HepG2 (cell line): ENCODE data around the gene CMPK2. TPM values are rescaled to one million over a fixed set of nuclear protein-coding genes. Genes with fewer than 3 reads are reported as not detected.

Experiments
- ATAC-seq: fragments of 200-7000 bp; cut with Tn5 transposase; 3 replicates; pipeline ENCODE4 v1.9.1; 2020; ENCODE audit warnings: mild to moderate bottlenecking, moderate library complexity
- BruUV-seq: library from RNA; stranded (reverse); fragments of 400-500 nt; replicated peaks from 2 replicates; lab custom pipeline; 2021; lab: Mats Ljungman, UMichigan
- CTCF ChIA-PET: fragments of 300-600 bp; formaldehyde crosslinking; extraction: SDS; loops from one replicate; lab custom pipeline; 2021; ENCODE audit warnings: low total read pairs, inconsistent platforms, low intra/inter-chr PET ratio; lab: Yijun Ruan, JAX
- POLR2A ChIA-PET: fragments of 350-600 bp; sonication (Branson Sonifier 250); formaldehyde crosslinking; loops from one replicate; lab custom pipeline; 2020; ENCODE audit warnings: antibody characterized with exemption, inconsistent platforms; lab: Yijun Ruan, JAX
- DNase-seq: peaks from one replicate; pipeline ENCODE4 v3.0.0-alpha.2; 2015; ENCODE audit warnings: low spot score
- FAIRE-seq: peaks from 3 replicates; lab custom pipeline; 2011; peaks lifted over from hg19 to GRCh38; lab: Jason Lieb, UNC
- H2AFZ ChIP-seq: one replicate; pipeline ENCODE4 v1.6.1; 2011; ENCODE audit warnings: low read length, inconsistent platforms
- H3K27ac ChIP-seq: fragments of 300-600 bp; 3 replicates; pipeline ENCODE4 v1.8.0; 2011; ENCODE audit warnings: mixed run types, mild to moderate bottlenecking, mixed read lengths, low read length, inconsistent platforms; ENCODE audit not compliant: insufficient read depth; ENCODE audit errors: extremely low read length
- H3K27me3 ChIP-seq, 2 experiments: fragments of 200-600 bp in 1 of 2; 2 replicates in 1 of 2; 3 replicates in 1 of 2; pipeline versions ENCODE4 v1.6.0 to v1.8.0; 2011; ENCODE audit warnings: low read length in 2 of 2, mild to moderate bottlenecking in 2 of 2, moderate library complexity in 2 of 2, inconsistent platforms in 1 of 2; ENCODE audit not compliant: insufficient read depth in 2 of 2, control insufficient read depth in 1 of 2
- H3K36me3 ChIP-seq, 2 experiments: fragments of 200-600 bp in 1 of 2; replicated peaks in 1 of 2; 2 replicates in 1 of 2; 3 replicates in 1 of 2; pipeline versions ENCODE4 v1.5.1 to v1.8.0; 2011; ENCODE audit warnings: low read length in 2 of 2, inconsistent platforms in 1 of 2; ENCODE audit not compliant: insufficient read depth in 2 of 2, control insufficient read depth in 1 of 2
- H3K4me1 ChIP-seq: 2 replicates; pipeline ENCODE4 v1.5.1; 2012; ENCODE audit warnings: low read length, inconsistent platforms; ENCODE audit not compliant: insufficient read depth
- H3K4me2 ChIP-seq: 2 replicates; pipeline ENCODE4 v1.6.0; 2011; ENCODE audit warnings: low read depth, low read length, inconsistent platforms
- H3K4me3 ChIP-seq, 3 experiments: fragments of 200-600 bp in 1 of 3; sonication (generic), shearing (Covaris generic) in 1 of 3; replicated peaks in 1 of 3; 2 replicates each; pipeline ENCODE4 v1.5.1; 2011 to 2016; ENCODE audit warnings: low read length in 3 of 3, inconsistent platforms in 2 of 3, low read depth in 2 of 3, mild to moderate bottlenecking in 2 of 3, control low read depth in 1 of 3, mixed read lengths in 1 of 3; ENCODE audit not compliant: insufficient read depth in 1 of 3
- H3K79me2 ChIP-seq: one replicate; pipeline ENCODE4 v1.6.1; 2011; ENCODE audit warnings: low read length, inconsistent platforms; ENCODE audit not compliant: insufficient read depth
- H3K9ac ChIP-seq: 2 replicates; pipeline ENCODE4 v1.6.0; 2011; ENCODE audit warnings: mild to moderate bottlenecking, low read depth, low read length, inconsistent platforms; ENCODE audit not compliant: insufficient read depth
- H3K9me3 ChIP-seq: 2 replicates; pipeline ENCODE4 v1.5.1; 2012; ENCODE audit warnings: mild to moderate bottlenecking, low read length
- H4K20me1 ChIP-seq: 2 replicates; pipeline ENCODE4 v1.6.0; 2011; ENCODE audit warnings: inconsistent platforms, mild to moderate bottlenecking, low read length, moderate library complexity; ENCODE audit not compliant: insufficient read depth
- ATF1 ChIP-seq: IDR thresholded peaks from 2 replicates; pipeline ENCODE4 v1.6.1; 2016; ENCODE audit warnings: mild to moderate bottlenecking, control low read depth
- EEA1 ChIP-seq: sonication (generic); formaldehyde crosslinking; IDR thresholded peaks from 2 replicates; pipeline ENCODE4 v1.5.1; 2020; ENCODE audit warnings: mild to moderate bottlenecking, missing genetic modification reagents, borderline replicate concordance
- SOX5 ChIP-seq: IDR thresholded peaks from 2 replicates; pipeline ENCODE4 v1.6.1; 2016; ENCODE audit warnings: borderline replicate concordance
- ZNF292 ChIP-seq: sonication (generic); formaldehyde crosslinking; IDR thresholded peaks from 2 replicates; pipeline ENCODE4 v1.8.1; 2022; ENCODE audit warnings: mild to moderate bottlenecking, low read depth, missing genetic modification reagents, borderline replicate concordance
- ZNF543 ChIP-seq: sonication (generic); formaldehyde crosslinking; IDR thresholded peaks from 2 replicates; pipeline ENCODE4 v1.4.0; 2020; ENCODE audit warnings: mild to moderate bottlenecking, missing genetic modification reagents
- ZNF605 ChIP-seq: sonication (generic); formaldehyde crosslinking; IDR thresholded peaks from 2 replicates; pipeline ENCODE4 v1.8.0; 2022; ENCODE audit warnings: mild to moderate bottlenecking, missing genetic modification reagents
- WGBS: methylation state at CpG from one replicate; pipeline ENCODE4 v1.1.6; 2017; ENCODE audit warnings: low lambda C conversion rate; 5-methylcytosine and 5-hydroxymethylcytosine counted together
- in situ Hi-C: cut with HindIII; loops from 2 replicates; pipeline ENCODE4 v1.10.0; 2017; ENCODE audit warnings: low pct_unique_long_range_greater_than_20kb; ENCODE audit not compliant: extremely low pct_ligation_motif_present
- intact Hi-C: fragments of 100-400 bp; cut with micrococcal nuclease; formaldehyde crosslinking; loops from one replicate; pipeline ENCODE4 v1.10.0; 2022; ENCODE audit not compliant: unreplicated experiment
- polyA plus RNA-seq, 8 experiments: library from polyadenylated mRNA; depleted of rRNA in 3 of 8; stranded (reverse) in 7 of 8; unstranded in 1 of 8; fragments of >200 nt; fragmentation: Illumina TruSeq in 4 of 8; extraction: Trizol in 4 of 8; gene quantifications; 2 replicates each; pipeline versions ENCODE4 v1.2.1 to v1.2.3, GENCODE V29; 2011 to 2016; ENCODE audit warnings: low read depth in 4 of 8, missing spikeins in 1 of 8, mixed read lengths in 1 of 8; ENCODE audit not compliant: insufficient read depth in 1 of 8
- total RNA-seq, 5 experiments: library from RNA; depleted of rRNA; stranded (reverse); fragments of >200 nt; fragmentation: Illumina TruSeq; extraction: Trizol; gene quantifications; 2 replicates each; pipeline ENCODE4 v1.2.3, GENCODE V29; 2016; ENCODE audit warnings: low read depth in 1 of 5
- TF ChIP-seq, protein P1 (sequence below): sonication (generic); formaldehyde crosslinking; IDR thresholded peaks from 2 replicates; pipeline ENCODE4 v1.4.0; 2020; ENCODE audit warnings: missing genetic modification reagents, borderline replicate concordance
- TF ChIP-seq, protein P2 (sequence below): sonication (generic); formaldehyde crosslinking; IDR thresholded peaks from 2 replicates; pipeline ENCODE4 v1.4.0; 2020; ENCODE audit warnings: missing genetic modification reagents

The CMPK2 gene
- total and polyA plus RNA-seq, 2 of the 13 experiments (the other 11 are each of a cell fraction or from before 2014, with no cell fraction given): 0.04 to 1.0 TPM

DNA sequence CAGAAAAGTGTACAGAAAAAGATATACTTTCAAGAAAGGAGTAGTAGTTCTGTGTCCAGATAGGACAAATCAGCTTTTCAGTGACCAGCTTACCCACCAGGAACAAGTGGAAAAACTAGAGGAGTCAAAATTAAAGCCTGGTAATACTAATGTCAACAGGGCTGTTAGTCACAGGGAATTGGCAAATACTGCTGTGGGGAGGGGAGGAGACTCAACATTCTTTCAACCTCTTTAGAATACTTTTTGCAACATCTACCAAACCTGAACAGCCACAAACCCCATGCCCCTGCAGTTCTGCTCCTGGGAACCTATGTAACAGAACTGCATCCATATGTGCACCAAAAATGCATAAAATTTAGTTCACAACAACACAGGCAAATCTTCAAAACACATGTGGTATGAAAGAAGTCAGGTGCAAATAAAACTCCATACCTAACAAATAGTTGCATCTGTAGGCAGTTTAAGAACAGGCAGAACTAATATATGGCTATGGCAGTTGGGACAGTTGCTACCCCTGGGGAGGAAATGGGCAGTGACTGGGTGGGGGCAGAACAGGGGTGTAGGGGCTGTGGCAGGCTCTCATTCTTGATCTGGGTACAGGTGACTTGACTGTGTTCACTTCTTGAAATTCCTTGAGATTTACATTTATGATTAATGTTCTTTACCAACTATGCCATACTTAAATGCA, 9.7 kb downstream of the CMPK2 start (continued):
- TF ChIP-seq, protein P1, sequence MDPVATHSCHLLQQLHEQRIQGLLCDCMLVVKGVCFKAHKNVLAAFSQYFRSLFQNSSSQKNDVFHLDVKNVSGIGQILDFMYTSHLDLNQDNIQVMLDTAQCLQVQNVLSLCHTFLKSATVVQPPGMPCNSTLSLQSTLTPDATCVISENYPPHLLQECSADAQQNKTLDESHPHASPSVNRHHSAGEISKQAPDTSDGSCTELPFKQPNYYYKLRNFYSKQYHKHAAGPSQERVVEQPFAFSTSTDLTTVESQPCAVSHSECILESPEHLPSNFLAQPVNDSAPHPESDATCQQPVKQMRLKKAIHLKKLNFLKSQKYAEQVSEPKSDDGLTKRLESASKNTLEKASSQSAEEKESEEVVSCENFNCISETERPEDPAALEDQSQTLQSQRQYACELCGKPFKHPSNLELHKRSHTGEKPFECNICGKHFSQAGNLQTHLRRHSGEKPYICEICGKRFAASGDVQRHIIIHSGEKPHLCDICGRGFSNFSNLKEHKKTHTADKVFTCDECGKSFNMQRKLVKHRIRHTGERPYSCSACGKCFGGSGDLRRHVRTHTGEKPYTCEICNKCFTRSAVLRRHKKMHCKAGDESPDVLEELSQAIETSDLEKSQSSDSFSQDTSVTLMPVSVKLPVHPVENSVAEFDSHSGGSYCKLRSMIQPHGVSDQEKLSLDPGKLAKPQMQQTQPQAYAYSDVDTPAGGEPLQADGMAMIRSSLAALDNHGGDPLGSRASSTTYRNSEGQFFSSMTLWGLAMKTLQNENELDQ (CRISPR knock-in tag): no peak
- no peak for TF ChIP-seq ZNF292 (CRISPR knock-in tag)
- TF ChIP-seq, all 625 proteins: peak for 4

DNA sequence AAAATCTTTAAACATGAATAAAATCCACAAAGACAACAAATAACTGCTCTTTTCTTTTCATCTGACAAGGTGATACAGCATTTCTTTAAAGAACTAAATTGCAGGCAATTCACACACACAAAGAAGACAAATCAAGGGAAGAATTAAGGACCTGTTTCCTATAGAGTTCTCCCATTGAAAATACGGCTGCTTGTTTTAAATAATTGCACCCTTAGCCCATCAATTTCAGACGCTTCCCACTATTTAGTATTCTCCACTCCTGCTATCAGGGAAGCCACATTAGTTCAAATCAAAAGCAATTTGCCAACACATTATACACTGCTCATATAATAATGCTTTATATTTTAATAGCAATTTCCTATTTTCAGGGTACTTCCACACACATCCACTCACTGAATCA, 11.3 kb downstream of the CMPK2 start:
- no peak for FAIRE-seq
- WGBS: 23% methylated on average over 2 of the region's 2 CpGs
- intact Hi-C loops: no loop called here

More for the DNA sequence above, 11.3 kb downstream of the CMPK2 start:
- no peak overlapping the region for H3K4me3 ChIP-seq
- ChIA-PET POLR2A (no interaction called here), CTCF (no interaction called here)
- H3K4me1 ChIP-seq: no peaks in the 10 kb centered on the region
- no peaks in the 10 kb centered on the region for H3K27me3 ChIP-seq
- no peak overlapping the region for H3K9ac ChIP-seq
- no peaks in the 10 kb centered on the region for H3K79me2 ChIP-seq
- peaks cover 21% of the 10 kb centered on the region for H3K9me3 ChIP-seq
- no peak overlapping the region for H3K4me2 ChIP-seq
- no peak for ATAC-seq
- no peak overlapping the region for H3K27ac ChIP-seq
- no peak overlapping the region for H2AFZ ChIP-seq
- no peaks in the 10 kb centered on the region for H4K20me1 ChIP-seq
- no peak for DNase-seq
- H3K36me3 ChIP-seq: no peaks in the 10 kb centered on the region
- no peak for TF ChIP-seq ZNF543 (CRISPR knock-in tag)
- no peak for TF ChIP-seq EEA1 (CRISPR knock-in tag)
- no peak for TF ChIP-seq ATF1
- no peak for TF ChIP-seq SOX5 (CRISPR knock-in tag)
- no peak for TF ChIP-seq ZNF605 (CRISPR knock-in tag)
- TF ChIP-seq, protein P2, sequence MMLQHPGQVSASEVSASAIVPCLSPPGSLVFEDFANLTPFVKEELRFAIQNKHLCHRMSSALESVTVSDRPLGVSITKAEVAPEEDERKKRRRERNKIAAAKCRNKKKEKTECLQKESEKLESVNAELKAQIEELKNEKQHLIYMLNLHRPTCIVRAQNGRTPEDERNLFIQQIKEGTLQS: no peak
- in situ Hi-C loops: no loop called here
- no TSS peak for BruUV-seq
